Stimulated activated naive CD4-positive, alpha-beta T cell treated with Interleukin-2 at 50 U/mL for 16 hours (primary cell): Measurements from ENCODE around the gene B9D2.

Experiments
- DNase-seq: peaks from one replicate; lab custom pipeline; 2025; lab: John Stamatoyannopoulos, UW

Gene B9D2

DNA sequence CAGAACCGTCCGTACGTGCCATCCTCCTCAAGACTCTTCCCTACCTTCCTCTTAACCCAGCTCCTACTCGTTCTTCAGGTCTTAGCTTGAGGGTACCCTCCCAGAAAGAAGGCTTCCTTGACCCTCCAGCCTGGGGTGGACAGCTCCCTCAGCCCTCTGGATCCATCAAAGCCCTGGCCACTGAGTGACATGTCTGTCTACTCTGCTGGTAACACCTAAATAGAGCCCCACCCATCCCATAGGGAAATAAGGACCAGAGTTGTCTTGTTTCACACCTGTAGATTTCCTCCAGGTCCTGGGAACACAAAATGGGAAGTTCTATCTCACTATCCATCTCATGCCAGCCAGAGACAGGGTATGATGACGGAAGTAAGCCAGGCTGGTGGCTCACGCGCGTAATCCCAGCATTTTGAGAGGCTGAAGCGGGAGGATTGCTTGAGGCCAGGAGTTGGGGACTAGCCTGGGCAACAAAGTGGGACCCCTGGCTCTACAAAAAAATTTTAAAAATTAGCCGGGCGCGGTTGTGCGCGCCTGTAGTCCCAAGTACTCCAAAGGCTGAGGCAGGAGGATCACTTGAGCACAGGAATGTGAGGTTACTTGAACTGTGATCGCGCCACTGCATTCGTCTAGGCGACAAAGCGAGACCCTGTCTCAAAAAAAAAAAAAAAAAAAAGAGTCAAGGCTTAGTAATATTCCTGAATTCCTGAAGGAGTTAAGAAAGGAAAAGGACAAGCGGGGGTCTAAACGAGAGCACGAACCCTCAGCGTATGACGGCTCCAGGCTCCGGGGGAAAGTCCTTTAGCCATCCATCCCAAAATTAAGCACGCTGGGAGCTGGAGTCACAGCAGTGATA lies 54.5 kb downstream of the B9D2 start:
- DNase-seq, result no peak

DNA sequence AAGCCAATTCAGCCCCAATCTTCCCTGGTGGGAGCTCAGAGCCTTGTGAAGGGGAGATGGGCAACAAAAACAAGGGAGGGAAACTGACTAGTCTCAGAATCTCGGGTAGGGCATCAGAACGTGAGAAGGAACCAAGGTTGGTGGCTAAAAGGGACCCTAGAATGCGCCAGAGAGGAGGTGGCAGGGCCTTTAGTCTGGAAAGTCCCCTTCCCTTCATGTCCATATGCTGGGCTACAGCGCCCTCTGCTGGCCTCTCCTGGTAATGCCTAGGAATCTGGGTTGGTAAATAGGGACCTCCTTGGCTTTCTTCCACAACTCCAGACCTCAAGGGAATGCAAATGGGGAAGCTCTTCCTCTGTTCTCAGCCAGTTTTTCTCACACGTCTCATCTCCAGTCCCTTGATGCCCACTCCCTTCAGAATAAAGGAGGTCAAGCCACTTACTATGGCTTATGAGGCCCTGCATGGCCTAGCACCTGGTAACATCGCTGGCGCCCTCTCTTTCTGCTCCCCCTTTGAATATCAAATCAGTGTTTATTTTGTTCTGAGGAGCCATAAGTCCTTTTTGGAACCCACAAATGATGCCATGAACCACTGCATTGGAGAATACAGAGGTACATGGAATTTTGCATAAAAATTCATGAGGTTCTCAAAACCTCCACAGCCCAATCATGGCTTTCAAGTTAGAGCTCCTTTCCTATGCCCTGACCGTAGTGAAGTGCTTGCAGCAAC lies 55.3 kb downstream of the B9D2 start:
- peak; percentile 88 for DNase-seq

DNA sequence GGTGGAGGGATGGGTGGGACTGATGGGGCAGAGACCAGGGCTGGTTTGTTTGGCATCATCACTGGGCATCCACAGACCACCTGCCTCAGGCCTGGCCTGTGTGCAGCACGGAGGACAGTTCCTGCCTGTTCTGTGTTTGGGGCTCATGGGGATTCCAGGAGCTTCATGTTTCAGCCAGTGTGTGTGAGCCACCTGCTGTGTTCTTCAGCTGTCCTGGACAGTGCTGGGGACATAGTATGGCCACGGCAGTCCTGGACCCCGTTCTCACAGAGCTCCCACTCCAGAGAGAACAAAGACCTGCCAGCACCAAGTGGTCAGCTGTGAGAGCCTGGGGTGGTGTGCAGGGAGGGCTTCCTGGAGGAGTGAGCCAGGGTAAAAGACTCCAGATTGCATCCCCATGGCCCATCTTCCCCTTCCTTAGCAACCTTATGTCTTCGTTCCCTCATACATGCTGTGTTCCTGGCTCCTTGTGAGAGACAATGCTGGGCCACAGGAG lies 55.9 kb downstream of the B9D2 start:
- DNase-seq, result no peak

DNA sequence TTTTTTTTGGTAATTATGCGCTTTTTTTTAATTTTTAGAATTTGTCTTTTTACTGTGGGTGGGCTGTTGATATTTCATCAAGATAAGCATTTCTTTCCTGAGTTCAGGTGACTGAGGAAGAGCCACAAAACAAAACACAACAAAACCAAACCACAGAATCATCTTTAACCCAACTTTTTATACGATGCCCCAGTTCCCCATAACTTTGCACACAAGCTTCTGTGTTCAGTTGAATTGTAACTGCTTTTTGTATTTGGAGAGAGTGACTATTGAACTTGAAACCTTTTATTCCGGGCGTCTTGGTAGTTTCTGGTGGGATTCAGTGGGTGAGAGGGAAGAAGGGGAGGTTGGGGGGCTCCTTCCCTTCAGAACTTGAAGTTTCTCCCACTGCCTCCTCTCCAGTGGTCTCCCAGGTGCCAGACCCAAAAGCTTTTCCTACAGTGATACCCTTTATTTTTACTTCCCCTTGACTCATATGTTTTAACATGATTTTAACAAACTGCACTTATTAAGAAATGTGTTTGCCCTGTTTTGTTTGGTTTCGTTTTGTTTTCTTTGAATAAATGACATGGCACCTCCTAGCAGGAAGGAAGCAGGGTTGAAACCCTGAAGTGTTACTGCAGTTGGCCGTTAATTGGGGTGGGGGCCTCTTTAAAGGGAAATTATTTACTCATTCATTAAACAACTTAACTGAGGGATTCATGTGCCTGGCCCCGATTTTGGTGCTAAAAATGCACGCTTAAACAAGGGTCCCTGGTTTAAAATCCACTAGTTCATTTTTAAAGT lies 56.7 kb downstream of the B9D2 start:
- DNase-seq, result no peak

DNA sequence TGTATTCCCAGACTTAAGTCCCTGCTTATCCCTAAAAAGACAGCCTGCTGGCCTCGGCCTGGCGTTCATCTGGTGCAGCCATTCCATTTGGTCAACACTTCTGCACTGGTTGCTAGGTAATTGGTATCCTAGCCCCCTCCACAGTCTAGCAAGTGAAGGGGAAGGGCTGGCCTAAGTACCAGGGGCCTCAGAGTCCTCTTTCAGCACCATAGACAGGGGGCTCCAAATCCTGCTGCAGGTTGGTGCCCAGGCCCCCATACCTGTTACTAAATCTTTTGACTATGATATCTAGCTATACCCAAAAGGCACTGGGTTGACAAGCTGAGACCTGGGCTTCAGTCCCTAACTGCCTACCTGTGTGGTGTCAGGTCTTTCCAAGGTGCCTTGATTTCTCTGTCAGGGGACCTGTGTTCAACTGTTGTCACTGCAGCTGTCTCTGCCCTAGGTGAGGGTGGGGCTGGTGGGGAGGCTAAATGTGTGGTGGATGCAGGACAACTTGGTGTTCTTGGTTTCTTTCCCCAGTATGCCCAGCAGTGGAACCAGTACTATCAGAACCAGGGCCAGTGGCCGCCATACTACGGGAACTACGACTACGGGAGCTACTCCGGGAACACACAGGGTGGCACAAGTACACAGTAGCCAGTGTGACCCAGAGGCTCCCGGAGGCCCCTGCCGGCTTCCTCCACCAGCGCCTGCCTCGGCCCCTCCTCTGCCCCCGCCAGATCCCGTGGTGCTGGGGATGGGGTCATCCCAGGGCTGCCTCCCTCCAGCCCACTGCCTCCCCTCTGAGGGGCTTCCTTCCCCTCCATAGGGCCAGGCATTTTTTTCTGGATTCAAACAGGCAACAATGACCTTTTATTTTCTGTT lies 57.8 kb downstream of the B9D2 start:
- DNase-seq, result no peak

DNA sequence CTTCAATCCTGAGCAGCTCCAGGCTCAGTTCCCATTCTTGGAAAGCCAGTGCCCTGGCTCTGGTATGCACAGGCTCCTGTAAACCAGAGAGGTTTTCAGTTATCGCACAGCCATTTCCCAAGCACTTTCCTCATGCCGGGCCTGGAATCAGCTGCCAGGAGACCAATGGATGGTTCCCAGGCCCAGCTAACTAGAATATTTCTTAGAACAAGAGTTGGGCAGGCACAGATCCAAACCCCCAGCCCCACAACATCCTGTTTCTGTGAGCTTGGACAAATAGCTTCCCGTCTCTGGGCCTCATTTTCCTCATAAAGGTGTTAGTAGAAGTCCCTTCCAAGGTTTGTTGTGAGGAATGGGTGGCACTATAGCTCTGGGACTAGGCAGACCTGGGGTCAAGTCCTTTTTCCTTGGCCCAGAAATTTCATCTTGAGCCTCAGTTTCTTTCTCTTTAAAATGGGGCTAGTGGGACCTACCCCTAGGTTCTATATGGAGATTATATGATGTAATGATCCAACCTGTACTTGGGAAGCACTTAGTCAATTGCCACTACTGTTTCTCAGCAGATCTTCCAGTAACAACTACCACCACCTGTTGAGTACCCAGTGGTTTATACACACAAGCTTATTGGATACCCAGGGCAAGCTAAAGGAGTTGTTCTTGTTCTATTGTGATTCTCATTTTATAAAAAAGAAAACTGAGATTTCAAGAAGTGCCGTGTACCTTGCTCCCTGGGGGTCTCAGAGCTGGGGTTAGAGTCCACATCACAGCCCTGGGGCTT lies 59.1 kb downstream of the B9D2 start:
- DNase-seq, result no peak
